D721Med (cell line): ENCODE data around the gene ZNF385B.

Experiments
- DNase-seq: peaks from one replicate; pipeline ENCODE4 v3.0.0; 2011; ENCODE audit warnings: low spot score; ENCODE audit not compliant: insufficient read length
- FAIRE-seq: peaks from 2 replicates; lab custom pipeline; 2011; peaks lifted over from hg19 to GRCh38; lab: Jason Lieb, UNC
- CTCF ChIP-seq: IDR thresholded peaks from 2 replicates; pipeline ENCODE4 v1.5.1; 2012; ENCODE audit warnings: mild to moderate bottlenecking, control low read depth; ENCODE audit not compliant: insufficient read depth; ENCODE audit errors: missing control alignments

The ZNF385B gene

GRCh38 chr2:179581605-179582004, 279.8 kb downstream of the ZNF385B start:
- FAIRE-seq (no peak), DNase-seq (no peak)
- TF ChIP-seq CTCF: no peak

GRCh38 chr2:179580378-179581146, 280.9 kb downstream of the ZNF385B start:
- no peak for DNase-seq
- no peak for TF ChIP-seq CTCF
- FAIRE-seq: no peak

GRCh38 chr2:179579800-179580199, 281.6 kb downstream of the ZNF385B start:
- no peak for TF ChIP-seq CTCF
- no peak for DNase-seq
- FAIRE-seq: no peak

- DNase-seq (no peak), FAIRE-seq (peak; percentile 68)
- TF ChIP-seq CTCF: no peak
These were observed 283.1 kb downstream of the ZNF385B start for GRCh38 chr2:179578171-179578916.

- no peak for DNase-seq
- TF ChIP-seq CTCF: no peak
These were observed 287.3 kb downstream of the ZNF385B start for GRCh38 chr2:179574061-179574519.

GRCh38 chr2:179572544-179572943, 288.9 kb downstream of the ZNF385B start:
- FAIRE-seq (no peak), DNase-seq (no peak)
- no peak for TF ChIP-seq CTCF

More at GRCh38 chr2:179574061-179574519, 287.3 kb downstream of the ZNF385B start:
- no peak for FAIRE-seq
